Activated CD4-positive, alpha-beta memory T cell treated with anti-CD3 and anti-CD28 coated beads, Interleukin-2, amount 10 ng/mL, durations not matched to agents 7 days and 5 days (primary cell): Measurements from ENCODE around the gene ITGAL. TPM values are rescaled to one million over a fixed set of nuclear protein-coding genes. Genes with fewer than 3 reads are reported as not detected.
A peak's percentile ranks its signal among the peaks of the same experiment; 100 is the strongest.

Experiments
- CTCF ChIA-PET: fragments of 350-600 bp; sonication (Branson Sonifier 250); formaldehyde crosslinking; loops from one replicate; lab custom pipeline; 2021; ENCODE audit warnings: antibody characterized with exemption, inconsistent platforms; lab: Charles Lee
- POLR2A ChIA-PET: fragments of 350-600 bp; sonication (Branson Sonifier 250); formaldehyde crosslinking; loops from one replicate; lab custom pipeline; 2021; ENCODE audit warnings: antibody characterized with exemption; lab: Charles Lee
- DNase-seq: peaks from one replicate; pipeline ENCODE4 v3.0.0-alpha.2; 2020
- H3K27ac Mint-ChIP-seq: one replicate; pipeline ENCODE4 v1.8.0; 2021; ENCODE audit warnings: mild to moderate bottlenecking, mixed read lengths
- H3K27me3 Mint-ChIP-seq: one replicate; pipeline ENCODE4 v1.8.0; 2021; ENCODE audit warnings: mixed read lengths
- H3K36me3 Mint-ChIP-seq: one replicate; pipeline ENCODE4 v1.8.0; 2021; ENCODE audit warnings: low read depth, mixed read lengths
- H3K4me1 Mint-ChIP-seq: one replicate; pipeline ENCODE4 v1.8.0; 2021; ENCODE audit warnings: mixed read lengths
- H3K4me3 Mint-ChIP-seq: one replicate; pipeline ENCODE4 v1.8.0; 2021; ENCODE audit warnings: mild to moderate bottlenecking, mixed read lengths
- H3K9me3 Mint-ChIP-seq: one replicate; pipeline ENCODE4 v1.8.0; 2021; ENCODE audit warnings: mixed read lengths
- total RNA-seq, 2 experiments: library from RNA; stranded (reverse); gene quantifications; one replicate each; pipeline ENCODE4 v1.2.3, GENCODE V29; 2021

The ITGAL gene
- total RNA-seq, result 100 to 1,000 TPM; 583 to 586 TPM

DNA sequence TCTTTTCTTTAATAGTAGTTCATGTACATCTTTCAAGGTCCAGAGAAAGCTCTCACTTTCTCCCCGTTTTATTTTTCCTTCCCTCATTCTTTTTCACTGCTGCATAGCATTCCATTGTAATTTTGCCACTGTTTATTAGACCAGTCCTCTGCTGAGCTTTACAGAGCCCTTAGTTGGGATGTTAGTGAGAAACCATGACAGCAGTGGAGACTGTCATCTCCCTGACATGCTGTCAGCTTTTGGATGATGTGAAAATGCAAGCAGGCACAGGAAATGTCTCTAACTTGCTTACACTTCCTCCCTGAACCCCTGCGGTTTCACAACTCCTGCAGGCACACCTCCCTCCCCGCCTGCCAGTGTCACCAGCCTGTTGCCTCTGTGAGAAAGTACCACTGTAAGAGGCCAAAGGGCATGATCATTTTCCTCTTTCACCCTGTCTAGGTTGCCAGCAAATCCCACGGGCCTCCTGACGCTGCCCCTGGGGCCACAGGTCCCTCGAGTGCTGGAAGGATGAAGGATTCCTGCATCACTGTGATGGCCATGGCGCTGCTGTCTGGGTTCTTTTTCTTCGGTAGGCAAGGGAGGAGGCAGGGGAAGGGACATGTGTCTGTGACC is at the start of gene ITGAL:
Gene ITGAL (plus strand): TSS at position 415 of the 615 bp plus-strand sequence. CDS start 96 bp downstream, at position 511.
- Mint-ChIP-seq H3K27ac (peak within 1 kb of the TSS; percentile 96), H3K9me3 (no peaks in the 10 kb centered on the region), H3K36me3 (peaks cover 46% of the 10 kb centered on the region), H3K4me1 (peaks cover 58% of the 10 kb centered on the region), H3K4me3 (peak within 1 kb of the TSS; percentile 98), H3K27me3 (no peaks in the 10 kb centered on the region)
- DNase-seq, result peak; percentile 92
- POLR2A ChIA-PET, result interaction anchor here (0.9 to 10.7 kb wide), 19 partner anchors 14 to 289 kb away, joined by 3 to 400 read pairs (median 5); partner anchors contain the start of genes CORO1A, DCTPP1, FBRS and PRR14
- CTCF ChIA-PET, result interaction anchor here (0.6 to 7.3 kb wide), 15 partner anchors 9 to 178 kb away, joined by 3 to 107 read pairs (median 4); partner anchors contain the start of genes DCTPP1, PRR14, SEPHS2 and SEPTIN1

DNA sequence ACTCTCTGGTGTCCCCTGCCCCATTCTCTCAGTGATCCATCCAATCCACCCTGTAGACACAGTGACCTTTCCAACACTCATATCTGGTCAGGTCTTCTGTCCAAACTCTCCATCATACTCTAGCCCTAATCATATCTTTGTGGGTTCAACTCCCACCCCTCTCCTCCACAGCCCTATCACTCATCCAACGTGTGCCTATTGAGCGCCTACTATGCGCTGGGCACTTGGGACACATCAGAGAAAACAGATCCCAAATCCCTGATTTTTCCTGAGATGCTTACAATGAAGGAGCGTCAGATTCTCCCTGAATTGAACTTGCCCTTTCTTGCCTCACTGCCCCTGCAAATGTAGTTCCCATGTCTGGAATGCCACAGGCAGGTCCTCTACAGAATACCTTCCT is 44.5 kb upstream of the ITGAL start:
- Mint-ChIP-seq H3K4me1 (peaks cover 27% of the 10 kb centered on the region), H3K9me3 (no peaks in the 10 kb centered on the region), H3K4me3 (no peak overlapping the region), H3K36me3 (peaks cover 36% of the 10 kb centered on the region), H3K27ac (no peak overlapping the region), H3K27me3 (no peaks in the 10 kb centered on the region)
- POLR2A ChIA-PET, result interaction anchor here (0.9 to 3.6 kb wide), 2 partner anchors 45 to 129 kb away, joined by 3 to 41 read pairs; partner anchors contain the start of gene ITGAL
- CTCF ChIA-PET, result no interaction called here
- no peak for DNase-seq

DNA sequence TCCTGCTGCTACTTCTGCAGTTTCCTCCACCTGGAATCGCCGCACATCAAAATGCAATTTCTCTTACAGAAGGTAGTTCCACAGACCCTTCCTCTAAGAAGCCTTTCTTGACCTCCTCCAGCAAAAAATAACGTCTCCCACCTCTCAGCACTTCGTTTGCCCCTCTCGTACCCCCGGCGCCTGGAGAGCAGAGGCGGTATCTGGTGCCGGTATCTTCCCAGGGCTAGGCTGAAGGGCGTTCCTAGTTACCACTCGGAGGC is 43.2 kb upstream of the ITGAL start:
- no peak overlapping the region for H3K27ac Mint-ChIP-seq
- H3K4me3 Mint-ChIP-seq, result no peak overlapping the region
- H3K4me1 Mint-ChIP-seq, result peaks cover 34% of the 10 kb centered on the region
- ChIA-PET CTCF (interaction anchor here (0.6 to 3.6 kb wide), 78 partner anchors 8 to 374 kb away, joined by 3 to 58 read pairs (median 6); partner anchors contain the start of genes CORO1A, FBRS, ITGAL and PRR14), POLR2A (interaction anchor here (0.6 to 3.6 kb wide), 30 partner anchors 11 to 244 kb away, joined by 3 to 41 read pairs (median 6); partner anchors contain the start of genes ITGAL, PRR14, SEPHS2 and SEPTIN1)
- H3K27me3 Mint-ChIP-seq, result no peaks in the 10 kb centered on the region
- no peaks in the 10 kb centered on the region for H3K9me3 Mint-ChIP-seq
- DNase-seq, result no peak
- H3K36me3 Mint-ChIP-seq, result peaks cover 24% of the 10 kb centered on the region

DNA sequence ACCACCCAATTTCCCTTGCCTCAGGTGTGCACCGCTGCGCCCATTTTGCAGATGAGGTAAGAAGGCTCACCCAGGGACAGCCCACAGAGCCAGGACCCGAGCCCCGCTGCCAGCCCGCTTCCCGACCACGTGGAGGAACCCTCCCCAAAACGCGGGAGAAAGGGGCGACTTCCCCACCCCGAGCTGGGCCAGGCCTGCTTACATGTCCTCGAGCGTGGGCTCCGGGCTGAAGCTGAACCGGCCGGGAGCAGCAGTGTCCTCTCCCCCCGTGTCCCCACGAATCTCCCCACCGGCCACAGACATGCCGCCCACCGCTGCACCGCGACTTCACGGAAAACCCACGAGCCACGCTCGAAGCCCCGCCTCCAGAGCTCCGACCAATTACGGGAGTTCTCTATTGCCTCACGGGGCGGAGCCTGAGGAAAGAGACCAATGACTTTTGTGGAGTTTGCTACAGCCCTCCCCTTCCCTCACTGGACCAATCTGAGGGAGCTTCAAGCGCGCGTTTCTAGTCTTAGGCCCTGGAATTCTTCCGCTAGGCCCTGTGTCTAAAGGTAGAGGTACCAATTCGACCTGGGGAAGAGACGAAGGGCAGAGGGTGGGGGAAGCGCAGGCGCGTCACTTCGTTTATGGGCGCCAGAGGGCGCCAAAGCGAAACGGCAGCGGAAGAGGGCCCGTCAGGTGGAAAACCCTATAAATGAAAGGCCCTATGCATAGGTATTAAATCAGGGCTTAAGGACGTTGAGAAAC is 42.7 kb upstream of the ITGAL start, which contains the start of gene DCTPP1:
Gene DCTPP1 (minus strand): TSS at position 353 of the 750 bp plus-strand sequence. CDS start 50 bp downstream, at position 303.
- Mint-ChIP-seq H3K9me3 (no peaks in the 10 kb centered on the region), H3K36me3 (peaks cover 19% of the 10 kb centered on the region), H3K27ac (no peak within 1 kb of the TSS), H3K27me3 (no peaks in the 10 kb centered on the region), H3K4me1 (peaks cover 39% of the 10 kb centered on the region), H3K4me3 (no peak within 1 kb of the TSS)
- ChIA-PET CTCF (interaction anchor here (0.6 to 3.6 kb wide), 77 partner anchors 8 to 374 kb away, joined by 3 to 58 read pairs (median 7); partner anchors contain the start of genes CORO1A, FBRS, ITGAL and PRR14), POLR2A (interaction anchor here (0.5 to 3.6 kb wide), 34 partner anchors 12 to 245 kb away, joined by 3 to 41 read pairs (median 5); partner anchors contain the start of genes ITGAL, PRR14, SEPHS2 and SEPTIN1)
- DNase-seq, result peak; percentile 97

DNA sequence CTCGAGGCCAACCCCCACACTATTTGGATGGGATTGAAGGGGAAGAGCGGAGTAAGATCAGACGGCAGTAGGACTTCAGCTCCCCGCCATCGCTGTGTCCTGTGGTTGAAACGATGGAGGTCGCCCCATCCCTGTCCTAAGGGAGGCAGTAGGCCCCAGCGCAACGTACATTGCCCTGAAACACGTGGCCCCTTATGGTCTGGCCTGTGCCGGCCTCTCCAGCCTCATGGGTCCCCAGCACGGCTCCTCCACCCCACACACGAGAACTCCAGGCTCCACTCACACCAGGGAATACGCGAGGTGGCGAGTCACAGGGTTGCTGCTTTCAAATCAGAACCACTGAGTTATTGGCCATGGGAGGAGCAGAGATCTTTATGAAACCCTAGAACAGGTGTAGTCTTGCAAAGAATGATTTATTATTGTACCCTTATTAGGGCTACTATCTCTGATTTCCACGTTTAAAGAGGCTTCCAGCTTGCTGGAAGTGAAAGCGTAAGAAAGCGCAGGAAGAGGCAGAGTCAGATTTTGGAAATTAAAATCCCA is 42.0 kb upstream of the ITGAL start:
- Mint-ChIP-seq H3K4me3 (no peak overlapping the region), H3K9me3 (no peaks in the 10 kb centered on the region)

DNA sequence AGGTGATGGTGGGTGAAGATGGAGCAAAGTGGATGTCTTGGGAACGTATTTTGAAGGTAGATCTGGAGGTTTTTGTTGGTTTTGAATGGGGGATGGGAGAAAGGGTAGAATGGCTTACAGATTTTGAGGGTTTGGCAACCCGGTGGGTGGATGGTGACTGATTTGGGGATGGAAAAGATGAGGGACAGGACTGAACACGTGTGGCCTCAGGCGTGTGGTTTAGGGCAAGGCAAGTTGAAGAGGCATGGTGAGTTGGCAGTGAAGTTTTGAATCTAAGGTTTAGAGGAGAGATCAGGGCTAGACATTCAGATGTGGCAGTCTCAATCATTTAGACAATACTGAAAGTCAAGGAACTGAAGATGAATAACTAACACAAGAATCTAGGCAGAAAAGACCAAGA is 37.7 kb upstream of the ITGAL start:
- Mint-ChIP-seq H3K9me3 (no peaks in the 10 kb centered on the region), H3K4me1 (peaks cover 18% of the 10 kb centered on the region), H3K27me3 (no peaks in the 10 kb centered on the region), H3K4me3 (no peak overlapping the region), H3K27ac (no peak overlapping the region), H3K36me3 (no peaks in the 10 kb centered on the region)
- CTCF ChIA-PET, result interaction anchor here (0.6 to 1.2 kb wide), 3 partner anchors 12 to 180 kb away, joined by 3 to 5 read pairs (median 3); no protein-coding TSS in a partner anchor
- POLR2A ChIA-PET, result interaction anchor here (1.0 to 1.3 kb wide), 2 partner anchors 17 to 168 kb away, joined by 3 to 4 read pairs; no protein-coding TSS in a partner anchor
- peak; percentile 33 for DNase-seq

More for the DNA sequence above, 42.0 kb upstream of the ITGAL start:
- no peak overlapping the region for H3K27ac Mint-ChIP-seq
- CTCF ChIA-PET, result interaction anchor here (0.8 to 3.6 kb wide), 61 partner anchors 9 to 339 kb away, joined by 3 to 58 read pairs (median 8); partner anchors contain the start of genes FBRS, ITGAL, PRR14 and SEPTIN1
- no peak for DNase-seq
- peaks cover 42% of the 10 kb centered on the region for H3K4me1 Mint-ChIP-seq
- no peaks in the 10 kb centered on the region for H3K27me3 Mint-ChIP-seq
- POLR2A ChIA-PET, result interaction anchor here (0.5 to 3.6 kb wide), 27 partner anchors 12 to 245 kb away, joined by 3 to 41 read pairs (median 5); partner anchors contain the start of genes ITGAL, PRR14, SEPHS2 and SEPTIN1
- peaks cover 17% of the 10 kb centered on the region for H3K36me3 Mint-ChIP-seq

DNA sequence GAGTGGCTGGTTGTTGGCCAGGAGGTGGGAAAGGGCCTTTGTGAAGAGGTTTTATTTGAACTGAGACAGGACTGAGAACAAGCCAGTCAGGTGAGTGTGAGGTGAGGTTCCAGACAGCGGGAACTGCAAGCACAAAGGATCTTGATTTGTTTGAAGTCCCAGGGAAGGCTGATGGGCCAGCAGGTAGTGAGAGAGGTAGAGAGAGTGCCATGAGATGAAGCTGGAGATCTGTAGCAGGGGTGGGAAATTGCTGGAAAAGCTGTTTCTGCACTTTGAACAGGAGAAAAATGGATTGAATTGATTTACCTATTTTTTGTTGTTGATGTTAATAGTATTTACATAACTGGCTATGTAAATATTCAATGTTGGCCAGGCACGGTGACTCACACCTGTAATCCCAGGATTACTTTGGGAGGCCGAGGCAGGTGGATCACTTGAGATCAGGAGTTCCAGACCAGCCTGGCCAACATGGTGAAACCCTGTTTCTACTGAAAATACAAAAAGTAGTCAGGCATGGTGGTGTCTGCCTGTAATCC is 35.0 kb upstream of the ITGAL start:
- POLR2A ChIA-PET, result no interaction called here
- peaks cover 3% of the 10 kb centered on the region for H3K36me3 Mint-ChIP-seq
- H3K4me1 Mint-ChIP-seq, result peaks cover 20% of the 10 kb centered on the region
- H3K9me3 Mint-ChIP-seq, result no peaks in the 10 kb centered on the region
- CTCF ChIA-PET, result interaction anchor here (2.2 kb wide), 1 partner anchor 12 kb away, joined by 9 read pairs; no protein-coding TSS in a partner anchor
- H3K27me3 Mint-ChIP-seq, result no peaks in the 10 kb centered on the region
- no peak overlapping the region for H3K4me3 Mint-ChIP-seq
- DNase-seq, result no peak
- H3K27ac Mint-ChIP-seq, result no peak overlapping the region

DNA sequence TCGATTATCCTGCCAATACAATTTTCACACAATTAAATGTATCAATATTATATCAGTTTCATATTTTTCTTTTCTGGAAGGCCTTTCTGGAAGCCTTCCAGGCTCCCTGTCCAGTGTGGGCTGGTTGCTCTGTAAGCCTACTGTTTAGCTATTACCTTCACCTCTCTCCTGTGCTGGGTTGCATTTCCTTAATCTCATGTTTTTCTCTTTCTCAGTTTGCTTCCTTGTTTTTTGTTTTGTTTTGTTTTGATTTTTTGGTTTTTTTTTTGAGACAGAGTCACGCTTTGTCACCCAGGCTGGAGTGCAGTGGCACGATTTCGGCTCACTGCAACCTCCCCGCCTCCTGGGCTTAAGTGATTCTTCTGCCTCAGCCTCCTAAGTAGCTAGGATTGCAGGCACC is 33.7 kb upstream of the ITGAL start:
- no peak overlapping the region for H3K4me3 Mint-ChIP-seq
- ChIA-PET POLR2A (interaction anchor here (0.9 kb wide), 1 partner anchor 75 kb away, joined by 3 read pairs; no protein-coding TSS in a partner anchor), CTCF (interaction anchor here (0.6 to 2.2 kb wide), 4 partner anchors 9 to 160 kb away, joined by 3 to 10 read pairs (median 6); partner anchors contain the start of gene DCTPP1)
- H3K27ac Mint-ChIP-seq, result no peak overlapping the region
- no peaks in the 10 kb centered on the region for H3K9me3 Mint-ChIP-seq
- no peak for DNase-seq
- peaks cover 13% of the 10 kb centered on the region for H3K36me3 Mint-ChIP-seq
- no peaks in the 10 kb centered on the region for H3K27me3 Mint-ChIP-seq
- H3K4me1 Mint-ChIP-seq, result peaks cover 25% of the 10 kb centered on the region

DNA sequence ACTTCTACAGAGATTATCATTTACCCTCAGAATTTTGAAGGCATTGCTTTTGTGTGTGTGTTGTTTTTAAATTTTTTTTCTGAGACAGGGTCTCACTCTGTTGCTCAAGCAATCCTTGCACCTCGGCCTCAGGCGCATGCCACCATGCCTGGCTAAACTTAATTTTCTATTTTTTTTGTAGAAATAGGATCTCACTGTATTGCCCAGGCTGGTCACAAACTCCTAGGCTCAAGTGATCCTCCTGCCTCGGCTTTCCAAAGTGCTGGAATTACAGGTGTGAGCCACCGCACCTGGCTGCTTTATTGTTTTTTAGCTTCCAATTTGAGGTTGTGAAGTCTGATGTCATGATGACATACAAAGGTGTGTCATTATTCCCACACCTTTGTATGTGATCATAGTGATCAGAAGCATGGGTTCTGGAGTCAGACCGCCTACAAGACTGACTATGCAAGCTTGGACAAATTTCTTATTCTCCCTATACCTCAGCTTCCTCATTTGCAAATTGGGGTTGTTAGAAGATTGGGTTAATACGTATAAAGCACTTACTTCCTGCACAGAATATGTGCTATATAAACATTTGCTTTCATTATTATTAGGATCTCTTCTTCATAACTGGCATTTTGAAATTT is 32.7 kb upstream of the ITGAL start:
- no peak overlapping the region for H3K27ac Mint-ChIP-seq
- ChIA-PET POLR2A (interaction anchor here (0.9 to 1.2 kb wide), 3 partner anchors 22 to 74 kb away, joined by 3 to 5 read pairs (median 3); partner anchors contain the start of gene ITGAL), CTCF (interaction anchor here (0.7 to 1.9 kb wide), 2 partner anchors 10 to 159 kb away, joined by 3 to 10 read pairs; partner anchors contain the start of gene DCTPP1)
- no peak for DNase-seq
- no peak overlapping the region for H3K4me3 Mint-ChIP-seq
- no peaks in the 10 kb centered on the region for H3K9me3 Mint-ChIP-seq
- H3K36me3 Mint-ChIP-seq, result peaks cover 23% of the 10 kb centered on the region
- peaks cover 25% of the 10 kb centered on the region for H3K4me1 Mint-ChIP-seq
- no peaks in the 10 kb centered on the region for H3K27me3 Mint-ChIP-seq

DNA sequence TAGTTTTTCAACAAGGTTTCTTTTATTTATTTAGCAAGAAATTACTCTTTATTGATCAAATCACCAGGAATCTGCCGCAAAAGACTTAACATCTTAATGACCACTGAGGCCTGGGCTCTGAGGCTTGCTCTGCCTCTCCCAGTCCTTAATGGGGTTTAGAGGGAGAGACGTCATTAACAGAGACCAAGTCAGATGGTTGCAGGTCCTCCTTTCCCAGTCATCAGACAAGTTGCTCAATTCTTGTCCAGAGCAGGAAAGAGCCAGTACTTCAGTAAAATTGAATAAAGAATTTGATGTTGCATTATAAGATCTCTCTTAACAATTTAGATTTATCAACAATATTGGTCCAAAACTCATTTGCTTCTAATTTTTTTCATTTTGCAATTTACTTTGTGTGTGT is 28.9 kb upstream of the ITGAL start:
- CTCF ChIA-PET, result interaction anchor here (1.5 to 2.5 kb wide), 2 partner anchors 14 to 29 kb away, joined by 11 to 14 read pairs; partner anchors contain the start of genes DCTPP1 and ITGAL
- no peaks in the 10 kb centered on the region for H3K27me3 Mint-ChIP-seq
- H3K4me1 Mint-ChIP-seq, result peaks cover 46% of the 10 kb centered on the region
- no peaks in the 10 kb centered on the region for H3K9me3 Mint-ChIP-seq
- POLR2A ChIA-PET, result interaction anchor here (0.8 to 12.7 kb wide), 5 partner anchors 10 to 30 kb away, joined by 3 to 163 read pairs (median 25); partner anchors contain the start of genes DCTPP1 and ITGAL
- H3K27ac Mint-ChIP-seq, result no peak overlapping the region
- peaks cover 29% of the 10 kb centered on the region for H3K36me3 Mint-ChIP-seq
- DNase-seq, result no peak
- peak overlapping the region; percentile 89 for H3K4me3 Mint-ChIP-seq
